SK-N-MC (cell line): ENCODE results near the gene USP13.

Source experiments
- EZH2 ChIP-seq: fragments of 200-600 bp; sonication (generic); IDR thresholded peaks from one replicate; pipeline ENCODE4 v1.6.1; 2017; ENCODE audit warnings: antibody characterized with exemption
- FOXP2 ChIP-seq: optimal IDR thresholded peaks from 2 replicates; pipeline ENCODE3; 2011; ENCODE audit warnings: mild to moderate bottlenecking, moderate library complexity; ENCODE audit not compliant: insufficient read depth; ENCODE audit errors: extremely low read length, control extremely low read depth
- POLR2AphosphoS5 ChIP-seq: IDR thresholded peaks from 2 replicates; pipeline ENCODE4 v1.6.1; 2012; ENCODE audit warnings: mild to moderate bottlenecking, low read depth, low read length, borderline replicate concordance

DNA sequence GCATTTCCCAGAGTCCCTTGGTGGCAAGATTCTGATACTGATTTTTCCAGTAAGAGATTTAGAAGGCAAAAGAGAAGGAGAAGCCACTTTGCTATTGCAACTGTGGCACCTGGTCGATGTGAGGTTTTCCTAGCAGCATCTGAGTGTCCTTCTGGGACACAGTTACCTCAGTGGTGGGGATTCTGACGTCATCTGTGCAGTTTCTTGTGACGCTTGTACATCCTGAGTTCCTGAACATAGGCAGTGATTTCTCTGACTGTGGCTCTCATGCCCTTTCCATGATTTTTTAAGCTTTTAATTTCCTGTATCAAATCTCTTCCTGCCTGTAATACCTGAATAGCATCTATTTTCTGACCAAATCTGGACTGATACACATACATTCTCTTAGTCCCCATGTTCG is 8.9 kb downstream of the USP13 start:
- TF ChIP-seq POLR2AphosphoS5 (no peak), EZH2 (no peak), FOXP2 (no peak)
